MM.1S (cell line): ENCODE results near the gene CDC25B.

Experiments used
- DNase-seq: peaks from one replicate; pipeline ENCODE4 v3.0.0-alpha.2; 2015
- H2AFZ ChIP-seq: fragments of 300-600 bp; sonication (generic); 2 replicates; pipeline ENCODE4 v1.6.0; 2016; ENCODE audit warnings: antibody characterized with exemption, low read length
- H3F3A ChIP-seq: fragments of 300-600 bp; sonication (generic); 2 replicates; pipeline ENCODE4 v1.6.1; 2016; ENCODE audit warnings: mild to moderate bottlenecking, antibody characterized with exemption, low read length, moderate library complexity, mixed read lengths; ENCODE audit not compliant: insufficient read depth
- H3K27ac ChIP-seq: fragments of 300-600 bp; sonication (generic); 2 replicates; pipeline ENCODE4 v1.5.1; 2016; ENCODE audit warnings: mild to moderate bottlenecking, low read length
- H3K27me3 ChIP-seq: fragments of 300-600 bp; sonication (generic); replicated peaks from 2 replicates; pipeline ENCODE4 v1.6.0; 2016; ENCODE audit warnings: low read length; ENCODE audit not compliant: insufficient read depth
- H3K36me3 ChIP-seq: fragments of 300-600 bp; sonication (generic); replicated peaks from 2 replicates; pipeline ENCODE4 v1.6.1; 2016; ENCODE audit warnings: mild to moderate bottlenecking, low read length, mixed read lengths; ENCODE audit not compliant: insufficient read depth
- H3K4me1 ChIP-seq: fragments of 300-600 bp; sonication (generic); 2 replicates; pipeline ENCODE4 v1.6.1; 2016; ENCODE audit warnings: low read length, mixed read lengths
- H3K4me2 ChIP-seq: fragments of 300-600 bp; sonication (generic); 2 replicates; pipeline ENCODE4 v1.6.0; 2016; ENCODE audit warnings: low read depth, low read length
- H3K4me3 ChIP-seq: fragments of 300-600 bp; sonication (generic); 2 replicates; pipeline ENCODE4 v1.5.1; 2016; ENCODE audit warnings: low read length, mixed read lengths
- H3K79me2 ChIP-seq: fragments of 300-600 bp; sonication (generic); 2 replicates; pipeline ENCODE4 v1.6.1; 2016; ENCODE audit warnings: mixed run types, low read length, mixed read lengths
- H3K9ac ChIP-seq: fragments of 300-600 bp; sonication (generic); 2 replicates; pipeline ENCODE4 v1.6.1; 2016; ENCODE audit warnings: low read length, mixed read lengths
- H3K9me2 ChIP-seq: fragments of 300-600 bp; sonication (generic); replicated peaks from 2 replicates; pipeline ENCODE4 v1.6.1; 2016; ENCODE audit warnings: mild to moderate bottlenecking, low read length, mixed read lengths; ENCODE audit not compliant: insufficient read depth
- H3K9me3 ChIP-seq: fragments of 300-600 bp; sonication (generic); replicated peaks from 2 replicates; pipeline ENCODE4 v1.6.1; 2016; ENCODE audit warnings: mild to moderate bottlenecking, low read length, mixed read lengths; ENCODE audit not compliant: insufficient read depth
- H4K20me1 ChIP-seq: fragments of 300-600 bp; sonication (generic); 2 replicates; pipeline ENCODE4 v1.6.1; 2016; ENCODE audit warnings: mild to moderate bottlenecking, low read length, moderate library complexity, mixed read lengths; ENCODE audit not compliant: insufficient read depth
- EZH2 ChIP-seq: fragments of 300-600 bp; sonication (generic); optimal IDR thresholded peaks from 2 replicates; pipeline ENCODE3; 2017; ENCODE audit warnings: low read depth, mild to moderate bottlenecking, antibody characterized with exemption, low read length, mixed read lengths
- EZH2phosphoT487 ChIP-seq: fragments of 300-600 bp; sonication (generic); IDR thresholded peaks from 2 replicates; pipeline ENCODE4 v1.6.1; 2018; ENCODE audit warnings: antibody characterized with exemption, low read length
- TF ChIP-seq, protein P1 (sequence below): fragments of 300-600 bp; sonication (generic); IDR thresholded peaks from 2 replicates; pipeline ENCODE4 v1.5.1; 2016; ENCODE audit warnings: antibody characterized with exemption, low read length, mixed read lengths

CDC25B gene

GRCh38 chr20:3751675-3752385, 44.3 kb upstream of the CDC25B start:
- Histone ChIP-seq H3K9ac (no peak overlapping the region), H3K4me1 (no peaks in the 10 kb centered on the region), H2AFZ (no peak overlapping the region), H3K27me3 (peaks cover 11% of the 10 kb centered on the region), H3K9me2 (no peaks in the 10 kb centered on the region), H3K79me2 (no peaks in the 10 kb centered on the region), H4K20me1 (no peaks in the 10 kb centered on the region), H3K27ac (no peak overlapping the region), H3K36me3 (no peaks in the 10 kb centered on the region), H3F3A (no peaks in the 10 kb centered on the region), H3K4me3 (no peak overlapping the region), H3K9me3 (no peaks in the 10 kb centered on the region), H3K4me2 (no peak overlapping the region)
- DNase-seq: no peak
- no peak for TF ChIP-seq EZH2
- TF ChIP-seq, protein P1, sequence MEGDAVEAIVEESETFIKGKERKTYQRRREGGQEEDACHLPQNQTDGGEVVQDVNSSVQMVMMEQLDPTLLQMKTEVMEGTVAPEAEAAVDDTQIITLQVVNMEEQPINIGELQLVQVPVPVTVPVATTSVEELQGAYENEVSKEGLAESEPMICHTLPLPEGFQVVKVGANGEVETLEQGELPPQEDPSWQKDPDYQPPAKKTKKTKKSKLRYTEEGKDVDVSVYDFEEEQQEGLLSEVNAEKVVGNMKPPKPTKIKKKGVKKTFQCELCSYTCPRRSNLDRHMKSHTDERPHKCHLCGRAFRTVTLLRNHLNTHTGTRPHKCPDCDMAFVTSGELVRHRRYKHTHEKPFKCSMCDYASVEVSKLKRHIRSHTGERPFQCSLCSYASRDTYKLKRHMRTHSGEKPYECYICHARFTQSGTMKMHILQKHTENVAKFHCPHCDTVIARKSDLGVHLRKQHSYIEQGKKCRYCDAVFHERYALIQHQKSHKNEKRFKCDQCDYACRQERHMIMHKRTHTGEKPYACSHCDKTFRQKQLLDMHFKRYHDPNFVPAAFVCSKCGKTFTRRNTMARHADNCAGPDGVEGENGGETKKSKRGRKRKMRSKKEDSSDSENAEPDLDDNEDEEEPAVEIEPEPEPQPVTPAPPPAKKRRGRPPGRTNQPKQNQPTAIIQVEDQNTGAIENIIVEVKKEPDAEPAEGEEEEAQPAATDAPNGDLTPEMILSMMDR: no peak
- no peak for TF ChIP-seq EZH2phosphoT487

DNA sequence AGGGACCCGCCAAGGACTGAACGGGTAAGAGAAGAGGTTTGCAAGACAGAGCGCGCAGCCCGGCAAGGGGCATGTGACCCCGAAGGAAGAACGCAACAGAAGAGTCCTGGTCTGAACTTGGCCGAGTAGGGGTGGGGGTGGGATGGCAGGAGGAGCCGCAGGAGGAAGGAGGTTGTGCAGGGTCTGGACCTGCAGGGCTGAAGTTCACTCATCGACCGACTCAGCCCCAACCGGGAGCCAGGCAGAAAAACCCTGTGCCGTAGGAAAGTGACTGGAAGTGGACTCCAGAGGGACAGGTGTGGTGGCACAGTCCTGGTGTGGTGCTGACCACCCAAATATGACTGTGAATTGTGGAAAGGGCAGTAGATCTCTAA, 43.7 kb upstream of the CDC25B start:
- H3K79me2 ChIP-seq: no peaks in the 10 kb centered on the region
- H3K4me1 ChIP-seq: no peaks in the 10 kb centered on the region
- no peak overlapping the region for H3K4me3 ChIP-seq
- no peaks in the 10 kb centered on the region for H4K20me1 ChIP-seq
- no peak overlapping the region for H3K4me2 ChIP-seq
- H3K9me3 ChIP-seq: no peaks in the 10 kb centered on the region
- H3F3A ChIP-seq: no peaks in the 10 kb centered on the region
- TF ChIP-seq EZH2phosphoT487: no peak
- no peak overlapping the region for H3K9ac ChIP-seq
- no peak overlapping the region for H3K27ac ChIP-seq
- no peak for DNase-seq
- H3K36me3 ChIP-seq: no peaks in the 10 kb centered on the region
- peaks cover 7% of the 10 kb centered on the region for H3K27me3 ChIP-seq
- no peaks in the 10 kb centered on the region for H3K9me2 ChIP-seq
- no peak overlapping the region for H2AFZ ChIP-seq

- H3K4me3 ChIP-seq: no peak overlapping the region
- DNase-seq: no peak
- no peaks in the 10 kb centered on the region for H3K9me2 ChIP-seq
- TF ChIP-seq, protein P1: peak; percentile 69
- TF ChIP-seq EZH2phosphoT487: no peak
- no peak overlapping the region for H2AFZ ChIP-seq
- no peaks in the 10 kb centered on the region for H3K79me2 ChIP-seq
- no peaks in the 10 kb centered on the region for H3K9me3 ChIP-seq
- H3K4me1 ChIP-seq: no peaks in the 10 kb centered on the region
- H3K9ac ChIP-seq: no peak overlapping the region
- no peaks in the 10 kb centered on the region for H3F3A ChIP-seq
- no peaks in the 10 kb centered on the region for H4K20me1 ChIP-seq
- no peaks in the 10 kb centered on the region for H3K36me3 ChIP-seq
- H3K4me2 ChIP-seq: no peak overlapping the region
- H3K27me3 ChIP-seq: no peaks in the 10 kb centered on the region
- no peak overlapping the region for H3K27ac ChIP-seq
These were observed 43.0 kb upstream of the CDC25B start for GRCh38 chr20:3753098-3753497.

GRCh38 chr20:3753501-3754275, 42.4 kb upstream of the CDC25B start:
- H2AFZ ChIP-seq: no peak overlapping the region
- H3K36me3 ChIP-seq: no peaks in the 10 kb centered on the region
- no peaks in the 10 kb centered on the region for H3K79me2 ChIP-seq
- no peaks in the 10 kb centered on the region for H3K27me3 ChIP-seq
- H3K9me3 ChIP-seq: no peaks in the 10 kb centered on the region
- no peak for TF ChIP-seq EZH2
- TF ChIP-seq, protein P1: no peak
- TF ChIP-seq EZH2phosphoT487: no peak
- H3K4me1 ChIP-seq: no peaks in the 10 kb centered on the region
- H3K4me3 ChIP-seq: no peak overlapping the region
- H3K9ac ChIP-seq: no peak overlapping the region
- no peaks in the 10 kb centered on the region for H3F3A ChIP-seq
- H3K4me2 ChIP-seq: no peak overlapping the region
- H3K9me2 ChIP-seq: no peaks in the 10 kb centered on the region
- H4K20me1 ChIP-seq: no peaks in the 10 kb centered on the region
- no peak for DNase-seq
- no peak overlapping the region for H3K27ac ChIP-seq
